ENCODE results near the gene AGAP1. TPM values are rescaled to one million over a fixed set of nuclear protein-coding genes. Genes with fewer than 3 reads are reported as not detected.

The AGAP1 gene
- polyA plus RNA-seq, 1 donor from 2014 or later = 17.4 TPM

- no peak overlapping the region for H3K4me3 ChIP-seq (ENCODE audit: low read length)
Measured at GRCh38 chr2:235744161-235744560, 250.3 kb downstream of the AGAP1 start.

GRCh38 chr2:235745597-235745996 is 251.8 kb downstream of the AGAP1 start:
- Histone ChIP-seq H3K27me3 (ENCODE audit: insufficient read depth, low read depth, low read length) (no peaks in the 10 kb centered on the region), H3K9me2 (ENCODE audit: insufficient read depth, low read length) (no peaks in the 10 kb centered on the region), H3K27ac (ENCODE audit: low read length) (no peak overlapping the region), H3K9me3 (ENCODE audit: low read length) (no peaks in the 10 kb centered on the region), H3K79me2 (replicated peaks; ENCODE audit: insufficient read depth, low read length) (no peaks in the 10 kb centered on the region), H2AFZ (ENCODE audit: low read depth, low read length) (no peak overlapping the region), H3K4me3 (ENCODE audit: low read length) (no peak overlapping the region), H4K20me1 (ENCODE audit: insufficient read depth) (no peaks in the 10 kb centered on the region), H3F3A (ENCODE audit: insufficient read depth, low read length, poor library complexity, severe bottlenecking) (no peaks in the 10 kb centered on the region), H3K9ac (ENCODE audit: low read length) (no peak overlapping the region), H3K36me3 (ENCODE audit: insufficient read depth, low read length) (no peaks in the 10 kb centered on the region), H3K4me2 (ENCODE audit: low read length) (no peak overlapping the region)
- TF ChIP-seq CTCF (IDR thresholded peaks at IDR 0.05; ENCODE audit: poor library complexity, severe bottlenecking) = no peak
- no peak for TF ChIP-seq REST (IDR thresholded peaks at IDR 0.05; ENCODE audit: borderline replicate concordance)
- no peak for TF ChIP-seq RAD21 (conservative IDR thresholded peaks at IDR 0.05)
- TF ChIP-seq EP300 (conservative IDR thresholded peaks at IDR 0.05; ENCODE audit: poor library complexity, severe bottlenecking) = no peak
- no peak for TF ChIP-seq MXI1 (conservative IDR thresholded peaks at IDR 0.05; ENCODE audit: poor library complexity, severe bottlenecking)
- no peak for TF ChIP-seq EZH2 (IDR thresholded peaks at IDR 0.05; ENCODE audit: borderline replicate concordance, insufficient read depth, low read length, poor library complexity, severe bottlenecking)

More at GRCh38 chr2:235744161-235744560, 250.3 kb downstream of the AGAP1 start:
- Histone ChIP-seq H3K79me2 (replicated peaks; ENCODE audit: insufficient read depth, low read length) (no peaks in the 10 kb centered on the region), H3K4me2 (ENCODE audit: low read length) (no peak overlapping the region), H3K9ac (ENCODE audit: low read length) (no peak overlapping the region), H3K27me3 (ENCODE audit: insufficient read depth, low read depth, low read length) (no peaks in the 10 kb centered on the region), H3K9me2 (ENCODE audit: insufficient read depth, low read length) (no peaks in the 10 kb centered on the region), H3F3A (ENCODE audit: insufficient read depth, low read length, poor library complexity, severe bottlenecking) (no peaks in the 10 kb centered on the region), H2AFZ (ENCODE audit: low read depth, low read length) (no peak overlapping the region), H4K20me1 (ENCODE audit: insufficient read depth) (no peaks in the 10 kb centered on the region), H3K27ac (ENCODE audit: low read length) (no peak overlapping the region), H3K36me3 (ENCODE audit: insufficient read depth, low read length) (no peaks in the 10 kb centered on the region), H3K9me3 (ENCODE audit: low read length) (no peaks in the 10 kb centered on the region)
- TF ChIP-seq POLR2AphosphoS5 (IDR thresholded peaks at IDR 0.05) = no peak
- TF ChIP-seq RAD21 (conservative IDR thresholded peaks at IDR 0.05) = no peak
- no peak for TF ChIP-seq MXI1 (conservative IDR thresholded peaks at IDR 0.05; ENCODE audit: poor library complexity, severe bottlenecking)
- TF ChIP-seq EZH2 (IDR thresholded peaks at IDR 0.05; ENCODE audit: borderline replicate concordance, insufficient read depth, low read length, poor library complexity, severe bottlenecking) = no peak
- no peak for TF ChIP-seq TAF1 (IDR thresholded peaks at IDR 0.05; ENCODE audit: low read depth)
- no peak for TF ChIP-seq EP300 (conservative IDR thresholded peaks at IDR 0.05; ENCODE audit: poor library complexity, severe bottlenecking)
- no peak for TF ChIP-seq CTCF (IDR thresholded peaks at IDR 0.05; ENCODE audit: poor library complexity, severe bottlenecking)
- TF ChIP-seq REST (IDR thresholded peaks at IDR 0.05; ENCODE audit: borderline replicate concordance) = no peak
- TF ChIP-seq SMC3 (conservative IDR thresholded peaks at IDR 0.05; ENCODE audit: poor library complexity) = no peak

Measured in neural cell (in vitro differentiated cells).